Peyer's patch (tissue), 4 donors: ENCODE measurements around the gene FAM117A. TPM values are rescaled to one million over a fixed set of nuclear protein-coding genes. Genes with fewer than 3 reads are reported as not detected.
"Not testable (repeated sequence)": the region's sequence is repeated elsewhere in the genome, so short reads cannot be mapped to it uniquely, and the experiment has no call there.

Experiments used
- DNase-seq, 3 donors: peaks; one replicate each; pipeline ENCODE4 v3.0.0-alpha.2; 2017 to 2019
- H3K27ac ChIP-seq, 4 donors: fragments of 200-600 bp; sonication (generic); one replicate each; pipeline ENCODE4 v1.5.1; 2016 to 2019
- H3K27me3 ChIP-seq, 2 donors: fragments of 200-600 bp; sonication (generic); one replicate each; pipeline ENCODE4 v1.5.1; 2019
- H3K36me3 ChIP-seq, 3 donors: fragments of 200-600 bp; sonication (generic); one replicate each; pipeline ENCODE4 v1.5.1; 2016 to 2019
- H3K4me1 ChIP-seq, 4 donors: fragments of 200-600 bp; sonication (generic); one replicate each; pipeline ENCODE4 v1.5.1; 2016 to 2019
- H3K4me3 ChIP-seq, 4 donors: fragments of 200-600 bp; sonication (generic); 1 replicate in 3 of 4; 2 replicates in 1 of 4; pipeline ENCODE4 v1.5.1; 2016 to 2019; ENCODE audit warnings: mild to moderate bottlenecking in 1 of 4
- H3K9me3 ChIP-seq, 4 donors: fragments of 200-600 bp; sonication (generic); one replicate each; pipeline ENCODE4 v1.5.1; 2016 to 2019; ENCODE audit warnings: mild to moderate bottlenecking in 1 of 4
- CTCF ChIP-seq, 6 experiments: fragments of 450-650 bp in 4 of 6; fragments of 200-600 bp in 2 of 6; sonication (generic) in 1 of 6; IDR thresholded peaks; one replicate each; pipeline ENCODE4 v1.5.1; 2017 to 2019; ENCODE audit warnings: antibody characterized with exemption in 6 of 6, mild to moderate bottlenecking in 3 of 6, moderate library complexity in 1 of 6
- POLR2A ChIP-seq, 2 donors: fragments of 450-650 bp; IDR thresholded peaks; one replicate each; pipeline ENCODE4 v1.5.1; 2017; ENCODE audit warnings: antibody characterized with exemption in 2 of 2, mild to moderate bottlenecking in 2 of 2, moderate library complexity in 2 of 2
- total RNA-seq, 4 donors: library from RNA; depleted of rRNA; stranded (reverse); fragments of >200 nt; gene quantifications; one replicate each; pipeline ENCODE4 v1.1.0, GENCODE V29; 2016

Gene FAM117A
- total RNA-seq, 4 donors from 2014 or later: 6.5 to 16.5 (median 9.4) TPM

GRCh38 chr17:49760932-49761558 is 2.9 kb downstream of the FAM117A start:
- Histone ChIP-seq H3K4me3 (no peak overlapping the region), H3K4me1 (peaks cover 0 to 27% (median 6%) of the 10 kb centered on the region in 4 donors), H3K27me3 (no peaks in the 10 kb centered on the region), H3K36me3 (no peaks in the 10 kb centered on the region), H3K9me3 (no peaks in the 10 kb centered on the region), H3K27ac (no peak overlapping the region)
- no peak for DNase-seq
- TF ChIP-seq CTCF (IDR thresholded peaks at IDR 0.05) (no peak), POLR2A (IDR thresholded peaks at IDR 0.05) (no peak)

- no peak overlapping the region for H3K27ac ChIP-seq
- H3K4me1 ChIP-seq: peaks cover 0 to 27% (median 8%) of the 10 kb centered on the region in 4 donors
Observed at GRCh38 chr17:49760296-49760695, 3.6 kb downstream of the FAM117A start.

GRCh38 chr17:49759203-49759602 is 4.7 kb downstream of the FAM117A start:
- Histone ChIP-seq H3K9me3 (no peaks in the 10 kb centered on the region), H3K27ac (no peak overlapping the region)
- DNase-seq: no peak

More at GRCh38 chr17:49760296-49760695, 3.6 kb downstream of the FAM117A start:
- no peaks in the 10 kb centered on the region for H3K27me3 ChIP-seq
- no peaks in the 10 kb centered on the region for H3K36me3 ChIP-seq
- no peak overlapping the region for H3K4me3 ChIP-seq
- TF ChIP-seq POLR2A (IDR thresholded peaks at IDR 0.05): no peak
- TF ChIP-seq CTCF (IDR thresholded peaks at IDR 0.05): no peak
- H3K9me3 ChIP-seq: no peaks in the 10 kb centered on the region
- no peak for DNase-seq

GRCh38 chr17:49758464-49759010 is 5.4 kb downstream of the FAM117A start:
- DNase-seq, H3K27me3 ChIP-seq, H3K4me3 ChIP-seq, H3K9me3 ChIP-seq, H3K36me3 ChIP-seq, H3K27ac ChIP-seq: not testable (repeated sequence)
- H3K4me1 ChIP-seq: peaks cover 0 to 23% (median 12%) of the 10 kb centered on the region in 4 donors

More at GRCh38 chr17:49759203-49759602, 4.7 kb downstream of the FAM117A start:
- H3K36me3 ChIP-seq: no peaks in the 10 kb centered on the region
- H3K4me3 ChIP-seq: no peak overlapping the region
- no peaks in the 10 kb centered on the region for H3K27me3 ChIP-seq
- H3K4me1 ChIP-seq: peaks cover 0 to 23% (median 12%) of the 10 kb centered on the region in 4 donors
- no peak for TF ChIP-seq CTCF (IDR thresholded peaks at IDR 0.05)
- TF ChIP-seq POLR2A (IDR thresholded peaks at IDR 0.05): no peak

- Histone ChIP-seq H3K36me3 (no peaks in the 10 kb centered on the region), H3K9me3 (no peaks in the 10 kb centered on the region), H3K4me1 (peaks cover 0 to 16% (median 9%) of the 10 kb centered on the region in 4 donors), H3K27me3 (no peaks in the 10 kb centered on the region), H3K27ac (peak overlapping the region in 1 of 4 donors; percentile 19), H3K4me3 (no peak overlapping the region)
- TF ChIP-seq POLR2A (IDR thresholded peaks at IDR 0.05) (no peak), CTCF (IDR thresholded peaks at IDR 0.05) (no peak)
- no peak for DNase-seq
Observed at GRCh38 chr17:49757151-49757777, 6.7 kb downstream of the FAM117A start.
